SK-N-SH (cell line): ENCODE data around the gene NYAP2. TPM values are rescaled to one million over a fixed set of nuclear protein-coding genes. Genes with fewer than 3 reads are reported as not detected.

Source experiments
- CTCF ChIA-PET: fragments of 300-600, 350-600 bp; formaldehyde crosslinking; extraction: SDS; loops from one replicate; lab custom pipeline; 2021; lab: Yijun Ruan, JAX
- POLR2A ChIA-PET: fragments of 350-600 bp; sonication (Branson Sonifier 250); formaldehyde crosslinking; extraction: SDS; loops from one replicate; lab custom pipeline; 2020; ENCODE audit warnings: antibody characterized with exemption, inconsistent platforms; lab: Yijun Ruan, JAX
- DNase-seq: peaks from one replicate; pipeline ENCODE4 v3.0.0; 2012
- H2AFZ ChIP-seq: fragments of 200-600 bp; sonication (generic); 2 replicates; pipeline ENCODE4 v1.8.1; 2016; ENCODE audit warnings: antibody characterized with exemption, mild to moderate bottlenecking, low read depth
- H3F3A ChIP-seq: fragments of 200-600 bp; sonication (generic); replicated peaks from 2 replicates; pipeline ENCODE3; 2016; ENCODE audit warnings: antibody characterized with exemption, mild to moderate bottlenecking; ENCODE audit not compliant: insufficient read depth
- H3K27ac ChIP-seq, 2 experiments: fragments of 200-500 bp in 1 of 2; fragments of 200-600 bp in 1 of 2; sonication (Bioruptor generic) in 1 of 2; sonication (generic), shearing (Covaris generic) in 1 of 2; 2 replicates each; pipeline versions ENCODE4 v1.5.1 to v1.6.1; 2014 to 2016; ENCODE audit warnings: low read depth in 2 of 2, inconsistent platforms in 1 of 2, low read length in 1 of 2, mild to moderate bottlenecking in 1 of 2, mixed read lengths in 1 of 2
- H3K27me3 ChIP-seq: fragments of 200-600 bp; sonication (generic), shearing (Covaris generic); 2 replicates; pipeline ENCODE4 v1.6.1; 2016; ENCODE audit warnings: mixed run types; ENCODE audit not compliant: insufficient read depth
- H3K36me3 ChIP-seq, 2 experiments: fragments of 200-500 bp in 1 of 2; fragments of 200-600 bp in 1 of 2; sonication (Bioruptor generic) in 1 of 2; sonication (generic) in 1 of 2; replicated peaks in 1 of 2; 2 replicates each; pipeline versions ENCODE3 to v1.5.1; 2014 to 2016; ENCODE audit warnings: low read length in 1 of 2, mild to moderate bottlenecking in 1 of 2; ENCODE audit not compliant: insufficient read depth in 2 of 2, control insufficient read depth in 1 of 2
- H3K4me1 ChIP-seq, 2 experiments: fragments of 200-500 bp in 1 of 2; fragments of 200-600 bp in 1 of 2; sonication (Bioruptor generic) in 1 of 2; sonication (generic), shearing (Covaris generic) in 1 of 2; 2 replicates each; pipeline versions ENCODE4 v1.5.1 to v1.6.1; 2014 to 2016; ENCODE audit warnings: low read depth in 1 of 2, low read length in 1 of 2, mixed run types in 1 of 2; ENCODE audit not compliant: insufficient read depth in 2 of 2, control insufficient read depth in 1 of 2
- H3K4me2 ChIP-seq: fragments of 200-600 bp; sonication (generic), shearing (Covaris generic); 2 replicates; pipeline ENCODE4 v1.6.1; 2017; ENCODE audit warnings: mixed run types
- H3K4me3 ChIP-seq, 2 experiments: fragments of 200-500 bp in 1 of 2; fragments of 200-600 bp in 1 of 2; sonication (Bioruptor generic) in 1 of 2; sonication (generic), shearing (Covaris generic) in 1 of 2; 2 replicates each; pipeline versions ENCODE4 v1.5.1 to v1.8.1; 2014 to 2016; ENCODE audit warnings: low read depth in 2 of 2, inconsistent platforms in 1 of 2, low read length in 1 of 2, mild to moderate bottlenecking in 1 of 2, mixed read lengths in 1 of 2, moderate library complexity in 1 of 2
- H3K79me2 ChIP-seq: fragments of 200-600 bp; sonication (generic); 2 replicates; pipeline ENCODE4 v1.8.1; 2017; ENCODE audit warnings: mild to moderate bottlenecking; ENCODE audit not compliant: insufficient read depth
- H3K9ac ChIP-seq: fragments of 200-600 bp; sonication (generic); 2 replicates; pipeline ENCODE4 v1.6.1; 2017; ENCODE audit warnings: mixed run types
- H3K9me2 ChIP-seq: fragments of 200-600 bp; sonication (generic); 2 replicates; pipeline ENCODE4 v1.6.1; 2017; ENCODE audit warnings: mixed run types
- H3K9me3 ChIP-seq: fragments of 200-600 bp; sonication (generic); 2 replicates; pipeline ENCODE4 v1.6.1; 2017; ENCODE audit warnings: mixed run types, mild to moderate bottlenecking, moderate library complexity
- H4K20me1 ChIP-seq: fragments of 200-600 bp; sonication (generic); 2 replicates; pipeline ENCODE4 v1.6.1; 2017; ENCODE audit warnings: mild to moderate bottlenecking, mixed run types; ENCODE audit not compliant: insufficient read depth
- ELF1 ChIP-seq: IDR thresholded peaks from 2 replicates; pipeline ENCODE4 v1.4.0; 2012
- EP300 ChIP-seq, 2 experiments: IDR thresholded peaks; 2 replicates each; pipeline versions ENCODE4 v1.4.0 to v1.6.1; 2012; ENCODE audit warnings: borderline replicate concordance in 1 of 2, low read depth in 1 of 2, low read length in 1 of 2
- EZH2phosphoT487 ChIP-seq: fragments of 200-600 bp; sonication (generic); IDR thresholded peaks from 2 replicates; pipeline ENCODE4 v1.6.1; 2017; ENCODE audit warnings: low read depth, mixed run types, mild to moderate bottlenecking, antibody characterized with exemption, moderate library complexity, borderline replicate concordance
- FOSL2 ChIP-seq: IDR thresholded peaks from 2 replicates; pipeline ENCODE4 v1.4.0; 2012; ENCODE audit warnings: low read depth, mild to moderate bottlenecking, moderate library complexity, borderline replicate concordance
- FOXJ3 ChIP-seq: sonication (generic); formaldehyde crosslinking; IDR thresholded peaks from 2 replicates; pipeline ENCODE4 v1.5.1; 2020; ENCODE audit warnings: mild to moderate bottlenecking, missing genetic modification reagents
- GATA2 ChIP-seq: sonication (generic); formaldehyde crosslinking; IDR thresholded peaks from 2 replicates; pipeline ENCODE4 v1.5.0; 2020; ENCODE audit warnings: mild to moderate bottlenecking, missing genetic modification reagents
- JUND ChIP-seq: IDR thresholded peaks from 2 replicates; pipeline ENCODE4 v1.4.0; 2012
- MEF2A ChIP-seq: IDR thresholded peaks from 2 replicates; pipeline ENCODE4 v1.4.0; 2012; ENCODE audit warnings: low read depth, borderline replicate concordance
- PBX3 ChIP-seq: IDR thresholded peaks from 2 replicates; pipeline ENCODE4; 2012
- TEAD4 ChIP-seq: IDR thresholded peaks from 2 replicates; pipeline ENCODE4 v1.4.0; 2012; ENCODE audit warnings: mild to moderate bottlenecking, borderline replicate concordance; ENCODE audit not compliant: insufficient read depth
- USF1 ChIP-seq: IDR thresholded peaks from 2 replicates; pipeline ENCODE4 v1.4.0; 2012; ENCODE audit warnings: low read depth, borderline replicate concordance
- WGBS: methylation state at CpG from one replicate; pipeline ENCODE4 v1.1.6; 2017; ENCODE audit warnings: low lambda C conversion rate; 5-methylcytosine and 5-hydroxymethylcytosine counted together
- polyA plus RNA-seq, 3 experiments: library from polyadenylated mRNA; depleted of rRNA; stranded (reverse); fragments of >200 nt; gene quantifications; 2 replicates each; pipeline ENCODE4 v1.2.3, GENCODE V29; 2012
- TF ChIP-seq, protein P1 (sequence below): fragments of 150-350 bp; IDR thresholded peaks from 2 replicates; pipeline ENCODE4 v1.6.1; 2017; ENCODE audit warnings: antibody characterized with exemption, low read length, low read depth, borderline replicate concordance

The NYAP2 gene
- polyA plus RNA-seq, 1 of the 3 experiments (the other 2 are of a cell fraction): not detected

GRCh38 chr2:225602205-225602604 is 202.7 kb downstream of the NYAP2 start:
- 51% methylated on average over 4 of the region's 4 CpGs for WGBS
- ChIA-PET CTCF (interaction anchor here (0.6 kb wide), 2 partner anchors 270 to 1636 kb away, joined by 3 read pairs; no protein-coding TSS in a partner anchor), POLR2A (no interaction called here)

GRCh38 chr2:225608136-225608535 is 208.6 kb downstream of the NYAP2 start:
- no peaks in the 10 kb centered on the region for H4K20me1 ChIP-seq
- no peaks in the 10 kb centered on the region for H3F3A ChIP-seq
- no peak overlapping the region for H3K4me2 ChIP-seq
- no peak overlapping the region for H3K4me3 ChIP-seq
- no peaks in the 10 kb centered on the region for H3K9me2 ChIP-seq
- POLR2A ChIA-PET: no interaction called here
- H3K79me2 ChIP-seq: no peaks in the 10 kb centered on the region
- no peaks in the 10 kb centered on the region for H3K4me1 ChIP-seq
- no peak overlapping the region for H3K9ac ChIP-seq
- no peaks in the 10 kb centered on the region for H3K9me3 ChIP-seq
- H2AFZ ChIP-seq: no peak overlapping the region
- no peak for DNase-seq
- no peaks in the 10 kb centered on the region for H3K27me3 ChIP-seq
- no peak for TF ChIP-seq PBX3
- 0 out of 2 replicates have a peak, but pooled peaks have one; percentile 54 for TF ChIP-seq GATA2 (CRISPR knock-in tag)
- TF ChIP-seq EP300 (IDR thresholded peaks at IDR 0.05; ENCODE audit: borderline replicate concordance in 1 of 2, low read depth in 1 of 2, low read length in 1 of 2): peak in 1 of 2 experiments; percentile 35; a peak in 1 of 4 replicates
- CTCF ChIA-PET: no interaction called here
- H3K27ac ChIP-seq: no peak overlapping the region
- H3K36me3 ChIP-seq: no peaks in the 10 kb centered on the region
- WGBS: 0% methylated on average over 1 of the region's 1 CpG

More at GRCh38 chr2:225602205-225602604, 202.7 kb downstream of the NYAP2 start:
- TF ChIP-seq USF1: no peak
- TF ChIP-seq JUND: no peak
- no peak for TF ChIP-seq MEF2A
- no peak for TF ChIP-seq TEAD4
- no peak for TF ChIP-seq ELF1
- TF ChIP-seq, protein P1, sequence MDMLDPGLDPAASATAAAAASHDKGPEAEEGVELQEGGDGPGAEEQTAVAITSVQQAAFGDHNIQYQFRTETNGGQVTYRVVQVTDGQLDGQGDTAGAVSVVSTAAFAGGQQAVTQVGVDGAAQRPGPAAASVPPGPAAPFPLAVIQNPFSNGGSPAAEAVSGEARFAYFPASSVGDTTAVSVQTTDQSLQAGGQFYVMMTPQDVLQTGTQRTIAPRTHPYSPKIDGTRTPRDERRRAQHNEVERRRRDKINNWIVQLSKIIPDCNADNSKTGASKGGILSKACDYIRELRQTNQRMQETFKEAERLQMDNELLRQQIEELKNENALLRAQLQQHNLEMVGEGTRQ: no peak
- TF ChIP-seq FOSL2: no peak
- TF ChIP-seq FOXJ3 (CRISPR knock-in tag): no peak
- no peak for TF ChIP-seq GATA2 (CRISPR knock-in tag)
- TF ChIP-seq EZH2phosphoT487: no peak
- Histone ChIP-seq H3K9me2 (no peaks in the 10 kb centered on the region), H3K27ac (no peak overlapping the region), H2AFZ (no peak overlapping the region), H4K20me1 (no peaks in the 10 kb centered on the region), H3F3A (no peaks in the 10 kb centered on the region), H3K9ac (no peak overlapping the region), H3K36me3 (no peaks in the 10 kb centered on the region), H3K4me1 (no peaks in the 10 kb centered on the region), H3K4me2 (no peak overlapping the region), H3K9me3 (no peaks in the 10 kb centered on the region), H3K79me2 (no peaks in the 10 kb centered on the region), H3K4me3 (no peak overlapping the region), H3K27me3 (no peaks in the 10 kb centered on the region)
- DNase-seq: no peak
